Parathyroid adenoma (tissue), 2 donors: ENCODE data around the gene ALDH4A1.

Experiments used
- H2AFZ ChIP-seq: fragments of 300-600 bp; sonication (generic); one replicate; pipeline ENCODE4 v1.7.0; 2017; ENCODE audit warnings: antibody characterized with exemption, mild to moderate bottlenecking
- H3K27ac ChIP-seq: fragments of 300-600 bp; sonication (generic); one replicate; pipeline ENCODE4 v1.7.0; 2017
- H3K27me3 ChIP-seq: fragments of 300-600 bp; sonication (generic); one replicate; pipeline ENCODE4 v1.7.0; 2017; ENCODE audit warnings: low read length; ENCODE audit not compliant: control insufficient read depth, insufficient read depth
- H3K36me3 ChIP-seq: fragments of 300-600 bp; sonication (generic); one replicate; pipeline ENCODE4 v1.7.0; 2017; ENCODE audit warnings: low read length; ENCODE audit not compliant: control insufficient read depth, insufficient read depth
- H3K4me1 ChIP-seq: fragments of 300-600 bp; sonication (generic); one replicate; pipeline ENCODE4 v1.7.0; 2017; ENCODE audit warnings: control low read depth
- H3K4me2 ChIP-seq: fragments of 300-600 bp; sonication (generic); one replicate; pipeline ENCODE4 v1.7.0; 2017; ENCODE audit warnings: low read length
- H3K4me3 ChIP-seq: fragments of 300-600 bp; sonication (generic); one replicate; pipeline ENCODE4 v1.7.0; 2017; ENCODE audit warnings: low read depth, low read length
- H3K79me2 ChIP-seq: fragments of 300-600 bp; sonication (generic); one replicate; pipeline ENCODE4 v1.7.0; 2017; ENCODE audit warnings: control low read depth
- H3K9ac ChIP-seq: fragments of 300-600 bp; sonication (generic); one replicate; pipeline ENCODE4 v1.7.0; 2017; ENCODE audit warnings: mild to moderate bottlenecking
- H3K9me3 ChIP-seq: fragments of 300-600 bp; sonication (generic); one replicate; pipeline ENCODE4 v1.7.0; 2017; ENCODE audit warnings: low read length; ENCODE audit not compliant: control insufficient read depth
- TF ChIP-seq, protein P1 (sequence below): fragments of 300-600 bp; sonication (generic); IDR thresholded peaks from one replicate; pipeline ENCODE4 v1.7.0; 2017; ENCODE audit warnings: antibody characterized with exemption, mild to moderate bottlenecking
- donor health status: primary hyperparathyroidism.

ALDH4A1 gene

DNA sequence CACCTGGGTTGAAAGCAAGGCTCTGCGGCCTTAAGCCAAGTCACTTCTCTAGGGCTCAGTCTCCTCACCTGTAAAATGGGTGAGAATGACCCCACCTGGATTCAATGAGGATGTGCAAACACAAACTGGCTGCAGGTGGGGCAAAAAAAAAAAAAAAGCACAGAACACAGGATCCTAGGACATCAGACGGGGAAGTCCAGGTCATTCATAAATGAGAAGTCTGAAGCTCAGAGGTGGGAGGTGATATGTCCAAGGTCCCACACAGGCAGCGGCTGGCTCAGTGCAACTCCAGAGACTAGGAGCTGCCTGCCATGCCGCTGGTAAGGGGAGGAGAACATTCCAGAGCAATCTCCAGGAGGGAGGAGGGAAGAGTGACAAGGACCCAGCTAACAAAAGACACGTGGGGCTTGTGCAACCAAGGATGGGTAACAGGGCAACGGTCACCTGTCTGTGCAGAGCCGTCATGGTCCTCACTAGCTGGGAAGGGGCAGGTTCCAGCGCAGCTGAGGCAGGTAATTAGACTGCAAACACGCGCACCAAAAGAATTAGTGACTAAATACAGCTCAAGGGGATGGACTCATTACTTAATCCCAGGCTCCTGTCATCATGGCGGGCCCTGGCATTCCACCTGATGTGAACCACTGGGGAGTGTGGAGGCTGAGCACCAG, 34.6 kb upstream of the ALDH4A1 start:
- Histone ChIP-seq H3K27ac (no peak overlapping the region), H3K36me3 (no peaks in the 10 kb centered on the region), H3K9me3 (no peaks in the 10 kb centered on the region), H3K4me1 (peaks cover 23% of the 10 kb centered on the region), H3K79me2 (peaks cover 43% of the 10 kb centered on the region), H2AFZ (no peak overlapping the region), H3K9ac (no peak overlapping the region), H3K27me3 (no peaks in the 10 kb centered on the region), H3K4me3 (no peak overlapping the region), H3K4me2 (no peak overlapping the region)
- TF ChIP-seq, protein P1, sequence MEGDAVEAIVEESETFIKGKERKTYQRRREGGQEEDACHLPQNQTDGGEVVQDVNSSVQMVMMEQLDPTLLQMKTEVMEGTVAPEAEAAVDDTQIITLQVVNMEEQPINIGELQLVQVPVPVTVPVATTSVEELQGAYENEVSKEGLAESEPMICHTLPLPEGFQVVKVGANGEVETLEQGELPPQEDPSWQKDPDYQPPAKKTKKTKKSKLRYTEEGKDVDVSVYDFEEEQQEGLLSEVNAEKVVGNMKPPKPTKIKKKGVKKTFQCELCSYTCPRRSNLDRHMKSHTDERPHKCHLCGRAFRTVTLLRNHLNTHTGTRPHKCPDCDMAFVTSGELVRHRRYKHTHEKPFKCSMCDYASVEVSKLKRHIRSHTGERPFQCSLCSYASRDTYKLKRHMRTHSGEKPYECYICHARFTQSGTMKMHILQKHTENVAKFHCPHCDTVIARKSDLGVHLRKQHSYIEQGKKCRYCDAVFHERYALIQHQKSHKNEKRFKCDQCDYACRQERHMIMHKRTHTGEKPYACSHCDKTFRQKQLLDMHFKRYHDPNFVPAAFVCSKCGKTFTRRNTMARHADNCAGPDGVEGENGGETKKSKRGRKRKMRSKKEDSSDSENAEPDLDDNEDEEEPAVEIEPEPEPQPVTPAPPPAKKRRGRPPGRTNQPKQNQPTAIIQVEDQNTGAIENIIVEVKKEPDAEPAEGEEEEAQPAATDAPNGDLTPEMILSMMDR: no peak

DNA sequence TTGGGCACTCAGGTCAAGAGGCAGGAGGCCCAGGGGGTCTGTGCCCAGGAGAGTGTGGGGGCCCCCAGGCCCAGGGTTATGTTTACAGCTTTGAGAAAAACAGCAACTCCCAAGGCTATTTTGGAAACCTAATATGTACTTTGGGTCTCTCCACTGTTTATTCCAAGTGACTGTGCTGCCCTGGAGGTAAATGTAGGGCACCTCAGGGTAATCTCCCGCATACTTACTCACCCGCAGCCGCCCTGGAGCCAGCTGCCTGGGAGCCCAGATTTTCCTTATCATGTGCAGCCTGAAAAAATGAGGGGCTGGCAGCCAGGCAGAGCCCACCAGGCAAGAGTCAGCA, 34.1 kb upstream of the ALDH4A1 start:
- Histone ChIP-seq H3K36me3 (no peaks in the 10 kb centered on the region), H3K4me1 (peaks cover 21% of the 10 kb centered on the region), H3K9me3 (no peaks in the 10 kb centered on the region), H3K79me2 (peaks cover 41% of the 10 kb centered on the region), H3K27ac (no peak overlapping the region), H3K4me3 (no peak overlapping the region), H3K27me3 (no peaks in the 10 kb centered on the region), H3K9ac (no peak overlapping the region), H3K4me2 (no peak overlapping the region), H2AFZ (no peak overlapping the region)
- TF ChIP-seq, protein P1: no peak

DNA sequence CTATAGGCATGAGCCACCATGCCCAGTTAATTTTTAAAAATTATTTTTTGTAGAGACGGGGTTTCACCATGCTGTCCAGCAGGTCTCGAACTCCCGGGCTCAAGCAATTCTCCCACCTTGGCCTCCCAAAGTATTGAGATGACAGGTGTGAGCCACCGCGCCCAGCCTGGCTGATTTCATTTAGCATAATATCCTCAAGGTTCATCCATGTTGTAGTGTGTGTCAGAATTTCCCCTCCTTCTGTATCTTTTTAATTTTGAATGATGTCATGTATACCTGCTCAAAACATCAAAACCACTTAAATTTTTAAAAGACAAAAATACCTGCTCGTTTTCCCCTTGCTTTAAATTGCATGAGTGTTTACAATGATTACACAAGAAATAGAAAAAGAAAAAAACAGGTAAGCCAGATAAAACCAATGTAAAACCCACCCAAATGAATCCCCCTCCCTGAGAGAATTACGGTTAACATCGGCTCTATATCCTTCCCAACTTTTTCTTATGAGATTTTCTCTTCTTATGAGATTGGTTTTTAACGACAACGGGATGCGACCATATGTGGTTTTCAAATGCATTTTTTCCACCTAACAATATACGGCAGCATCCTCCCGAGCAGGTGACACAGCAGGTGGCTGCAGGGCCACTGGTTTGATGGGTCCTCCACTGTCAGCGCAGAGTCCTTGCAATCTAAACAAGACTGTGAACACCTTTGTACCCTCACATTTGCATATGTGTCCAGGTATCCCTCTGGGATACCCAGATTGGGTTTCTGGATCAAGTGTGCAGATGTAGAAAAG, 32.0 kb upstream of the ALDH4A1 start:
- Histone ChIP-seq H3K79me2 (peaks cover 39% of the 10 kb centered on the region), H3K4me2 (no peak overlapping the region), H3K4me1 (peaks cover 15% of the 10 kb centered on the region), H3K9me3 (no peaks in the 10 kb centered on the region), H3K36me3 (no peaks in the 10 kb centered on the region), H3K9ac (no peak overlapping the region), H3K27ac (no peak overlapping the region), H3K27me3 (no peaks in the 10 kb centered on the region), H2AFZ (no peak overlapping the region), H3K4me3 (no peak overlapping the region)
- TF ChIP-seq, protein P1: no peak

DNA sequence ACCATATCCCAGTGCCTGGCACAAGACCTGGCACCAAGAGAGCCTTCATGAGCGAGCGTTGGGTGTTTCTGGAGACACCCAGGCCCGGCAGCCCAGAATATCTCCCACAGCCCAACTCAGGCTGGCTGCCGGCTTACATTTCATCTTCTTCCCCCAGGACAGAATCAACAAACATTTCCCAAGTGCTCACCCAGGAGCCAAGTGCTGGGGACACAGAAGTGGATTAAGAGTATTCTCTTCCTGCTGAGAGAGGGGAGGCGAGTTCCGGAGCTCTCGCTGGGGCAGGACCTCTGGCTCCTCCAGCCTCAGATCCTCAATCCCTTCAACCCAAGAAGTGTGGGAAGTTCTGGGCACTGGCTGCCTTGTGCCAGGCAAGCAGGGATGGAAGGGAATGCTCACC, 30.5 kb upstream of the ALDH4A1 start:
- Histone ChIP-seq H2AFZ (no peak overlapping the region), H3K79me2 (peaks cover 33% of the 10 kb centered on the region), H3K9me3 (no peaks in the 10 kb centered on the region), H3K4me1 (peaks cover 10% of the 10 kb centered on the region), H3K9ac (no peak overlapping the region), H3K27ac (no peak overlapping the region), H3K36me3 (no peaks in the 10 kb centered on the region), H3K27me3 (no peaks in the 10 kb centered on the region), H3K4me3 (no peak overlapping the region), H3K4me2 (no peak overlapping the region)
- TF ChIP-seq, protein P1: no peak
